GM18907 (cell line): ENCODE data around the gene AP3S2.
"Not testable (repeated sequence)": the region's sequence is repeated elsewhere in the genome, so short reads cannot be mapped to it uniquely, and the experiment has no call there.

Experiments
- ATAC-seq: cut with Tn5 transposase; IDR thresholded peaks from one replicate; pipeline ENCODE4 v1.9.1; 2021; ENCODE audit warnings: mild to moderate bottlenecking, moderate library complexity; ENCODE audit not compliant: unreplicated experiment

Gene AP3S2

DNA sequence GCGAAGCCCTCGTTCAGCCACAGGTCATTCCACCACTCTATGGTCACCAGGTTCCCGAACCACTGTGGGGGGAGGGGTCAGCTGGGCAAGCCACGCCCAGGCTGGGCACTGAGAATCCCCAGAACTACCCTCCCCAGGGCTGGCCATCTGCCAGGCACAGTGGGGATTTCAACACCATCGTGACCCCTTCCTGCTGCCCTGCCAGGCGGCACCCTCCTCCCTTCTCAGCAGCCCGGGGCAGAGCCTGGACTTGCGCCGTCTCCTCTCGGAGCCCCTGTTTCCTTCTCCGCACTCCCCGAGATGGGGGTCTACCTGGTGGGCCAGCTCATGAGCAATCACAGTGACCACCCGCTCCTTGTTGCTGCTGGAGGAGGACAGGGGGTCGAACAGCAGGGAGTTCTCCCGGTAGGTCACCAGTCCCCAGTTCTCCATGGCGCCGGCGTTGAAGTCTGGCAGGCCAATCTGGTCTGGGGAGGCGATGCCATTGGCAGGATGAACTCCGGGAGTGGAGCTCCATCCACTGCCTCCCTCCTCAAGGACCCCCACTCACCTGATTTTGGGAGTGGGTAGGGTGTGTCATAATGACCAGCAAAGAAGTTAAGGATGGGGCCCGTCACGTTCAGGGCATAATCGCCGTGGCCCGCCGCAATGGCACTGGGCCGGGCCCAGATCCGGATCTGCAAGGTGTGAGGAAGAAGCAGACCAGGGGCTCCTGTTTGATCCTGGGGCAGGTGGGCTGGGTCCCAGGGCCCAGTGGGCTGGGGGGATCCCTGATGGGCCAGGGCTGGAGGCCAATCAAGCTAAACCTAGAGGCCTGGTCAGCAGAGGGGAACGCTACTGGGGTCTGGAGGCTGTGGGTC, 89.6 kb downstream of the AP3S2 start:
- no peak for ATAC-seq

- ATAC-seq: no peak
Measured at GRCh38 chr15:89802986-89803824, 90.6 kb downstream of the AP3S2 start.

DNA sequence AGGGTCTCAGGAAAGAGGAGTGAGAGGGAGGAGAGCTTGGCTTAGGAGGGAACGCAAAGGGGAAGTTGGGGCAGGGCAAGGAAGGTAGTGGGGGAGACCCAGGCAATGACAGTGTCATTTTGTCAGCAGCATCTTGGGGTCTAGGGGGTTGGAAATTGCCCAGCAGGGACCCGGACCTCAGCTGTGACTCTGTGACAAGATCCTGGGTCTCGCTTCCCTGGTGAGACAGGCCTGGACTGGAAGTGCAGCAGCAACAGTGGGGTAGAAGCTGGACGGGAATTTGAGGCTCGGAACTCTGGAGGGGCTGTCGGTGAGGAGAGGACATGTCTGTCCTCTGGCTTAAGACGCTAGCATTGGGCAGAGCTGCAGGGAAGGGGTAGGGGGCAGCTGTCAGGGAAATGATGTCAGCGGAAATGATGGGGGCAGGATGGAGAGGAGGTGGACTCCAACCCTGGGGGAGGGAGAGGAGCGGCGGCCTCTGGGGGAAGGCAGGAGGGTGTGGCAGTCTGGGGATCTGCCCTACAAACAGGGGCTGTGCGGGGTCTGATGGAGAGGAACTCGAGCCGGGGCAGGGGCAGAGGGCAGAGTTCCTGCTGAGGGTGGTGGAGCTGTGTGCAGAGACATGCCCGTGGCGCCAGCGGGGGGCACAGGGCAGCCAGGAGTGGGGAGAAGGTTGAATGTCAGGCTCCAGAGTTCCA, 91.4 kb downstream of the AP3S2 start:
- no peak for ATAC-seq

DNA sequence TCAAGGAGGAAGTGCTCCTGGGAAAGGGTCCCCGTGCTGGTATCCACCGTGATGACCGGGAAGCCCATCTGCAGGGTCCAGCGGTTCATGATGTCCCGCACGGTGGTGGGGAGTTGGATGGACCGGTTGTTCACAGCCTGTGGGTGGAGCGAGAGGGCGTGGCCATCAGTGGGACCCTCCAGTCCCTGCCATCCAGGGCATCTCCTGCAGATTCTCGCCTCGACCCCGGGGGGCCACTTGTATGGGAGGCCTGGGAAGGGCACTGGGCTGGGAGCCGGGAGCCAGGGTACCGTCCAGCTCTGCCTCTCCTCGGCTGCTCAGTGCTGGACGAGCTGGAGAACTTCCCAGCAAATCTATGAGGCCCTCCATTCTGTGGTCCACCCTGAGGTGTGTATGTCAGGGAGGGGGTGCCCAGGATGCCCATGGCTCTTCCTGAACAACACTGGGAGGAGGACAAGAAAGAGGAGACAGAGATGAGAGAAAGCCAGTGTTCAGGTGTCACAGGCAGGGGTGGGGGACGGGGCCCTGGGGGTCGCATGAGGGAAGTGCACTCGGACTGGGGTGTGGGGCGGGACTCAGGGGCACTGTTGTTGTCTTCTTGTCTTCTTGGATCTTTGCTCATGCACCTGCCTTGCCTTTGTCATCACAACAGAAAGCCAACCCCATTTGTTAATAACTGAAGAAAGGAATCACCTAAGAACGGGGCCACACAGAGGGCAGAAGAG, 92.2 kb downstream of the AP3S2 start:
- no peak for ATAC-seq

DNA sequence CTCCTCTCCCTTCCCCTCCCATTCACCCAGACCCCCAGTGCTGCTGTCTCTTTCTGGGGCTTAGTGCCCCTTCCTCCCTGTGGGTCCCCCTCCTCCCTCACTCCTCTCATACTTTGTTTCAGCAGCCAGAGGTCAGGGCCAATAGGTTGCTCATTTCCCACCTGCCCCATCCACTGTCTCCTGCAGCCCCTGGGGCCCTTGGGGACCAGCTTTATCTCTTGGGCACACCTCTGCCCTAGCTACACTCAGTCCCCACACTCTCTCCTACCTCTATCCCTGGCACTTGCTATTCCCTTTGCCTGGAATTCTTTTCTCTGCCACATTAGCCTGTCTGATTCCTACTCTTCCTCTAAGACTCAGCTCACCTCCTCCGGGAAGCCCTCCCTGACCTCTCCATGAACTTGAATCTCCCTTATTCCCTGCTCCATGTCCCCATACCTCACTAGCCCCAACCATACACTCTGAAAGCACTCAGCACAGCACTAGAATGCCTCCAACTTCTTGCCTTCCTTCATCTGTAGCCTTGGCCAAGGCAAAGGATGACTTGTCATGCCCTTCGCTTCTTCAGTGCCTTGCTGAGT, 93.8 kb downstream of the AP3S2 start:
- ATAC-seq: no peak

- no peak for ATAC-seq
Measured at GRCh38 chr15:89799011-89799911, 94.5 kb downstream of the AP3S2 start.

GRCh38 chr15:89797678-89798201, 96.1 kb downstream of the AP3S2 start:
- no peak for ATAC-seq

GRCh38 chr15:89795996-89796395, 97.8 kb downstream of the AP3S2 start:
- ATAC-seq: no peak

- ATAC-seq: no peak
Measured at GRCh38 chr15:89794627-89795241, 99.1 kb downstream of the AP3S2 start.

GRCh38 chr15:89792106-89792805, 101.5 kb downstream of the AP3S2 start:
- ATAC-seq: no peak

GRCh38 chr15:89790661-89791060, 103.1 kb downstream of the AP3S2 start:
- ATAC-seq: no peak

DNA sequence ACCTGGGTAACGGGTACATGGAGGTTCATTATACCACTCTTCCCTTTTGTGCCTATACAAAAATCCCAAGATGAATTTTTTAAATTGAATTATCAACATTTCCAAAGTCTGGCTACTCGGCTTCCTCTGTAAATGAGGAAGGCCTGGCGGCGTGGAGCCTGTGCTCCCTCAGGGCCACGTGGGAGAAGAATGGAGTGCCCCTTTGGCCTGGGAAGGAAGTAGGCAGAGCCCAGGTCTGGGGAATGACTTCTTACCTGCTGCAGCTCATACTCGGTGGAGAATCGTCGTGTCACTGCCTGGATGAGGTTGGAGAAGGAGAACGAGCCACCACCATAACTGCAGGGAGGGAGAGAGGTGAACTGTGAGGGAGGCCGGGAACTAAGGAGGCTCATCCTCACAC, 103.6 kb downstream of the AP3S2 start:
- ATAC-seq: no peak

DNA sequence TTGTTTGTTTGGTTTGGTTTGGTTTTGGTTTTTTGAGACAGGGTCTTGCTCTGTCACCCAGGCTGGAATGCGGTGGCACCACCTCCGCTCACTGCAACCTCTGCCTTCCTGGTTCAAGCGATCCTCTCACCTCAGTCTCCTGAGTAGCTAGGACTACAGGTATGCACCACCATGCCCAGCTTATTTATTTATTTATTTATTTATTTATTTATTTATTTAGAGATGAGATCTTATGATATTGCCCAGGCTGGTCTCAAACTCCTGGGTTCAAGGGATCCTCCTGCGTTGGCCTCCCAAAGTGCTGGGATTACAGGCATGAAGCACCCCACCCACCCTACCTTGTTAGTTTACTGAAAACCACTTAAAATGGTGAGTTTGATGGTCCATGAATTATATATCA, 105.2 kb downstream of the AP3S2 start:
- not testable (repeated sequence) for ATAC-seq

DNA sequence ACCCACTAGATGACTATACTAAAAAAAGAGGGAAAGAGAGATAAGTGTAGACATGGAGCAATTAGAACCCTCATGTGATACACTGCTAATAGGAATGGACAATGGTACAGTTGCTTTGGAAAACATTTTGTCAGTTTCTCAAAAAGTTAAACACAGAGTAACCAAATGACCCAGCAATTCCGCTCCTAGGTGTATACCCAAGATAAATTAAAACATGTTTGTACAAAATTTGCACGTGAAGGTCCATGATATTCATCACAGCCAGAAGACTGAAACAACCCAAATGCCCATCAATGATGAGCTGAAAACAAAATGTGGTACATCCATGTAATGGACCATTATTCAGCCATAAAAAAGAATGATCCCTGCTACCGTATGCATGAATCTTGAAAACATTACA, 105.8 kb downstream of the AP3S2 start:
- ATAC-seq: no peak

GRCh38 chr15:89785774-89786140, 108.0 kb downstream of the AP3S2 start:
- ATAC-seq: no peak

- ATAC-seq: no peak
Measured at GRCh38 chr15:89785064-89785773, 108.6 kb downstream of the AP3S2 start.

DNA sequence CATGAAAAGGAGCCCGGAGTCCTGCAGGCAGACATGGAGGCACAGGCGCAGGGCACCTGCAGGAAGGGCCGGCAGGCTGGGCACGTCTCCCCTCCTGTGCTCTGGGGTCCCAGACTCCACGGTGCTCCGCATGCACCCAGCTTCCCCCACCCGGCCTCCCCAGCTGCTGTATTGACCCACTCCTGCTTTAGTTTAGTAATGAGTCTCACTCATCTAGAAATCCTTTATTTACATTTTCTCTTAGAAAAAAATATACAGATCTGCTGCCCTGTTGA, 109.2 kb downstream of the AP3S2 start:
- no peak for ATAC-seq
